NT2/D1 (cell line): Measurements from ENCODE around the gene CPXM2.

Experiments
- DNase-seq: peaks from one replicate; pipeline ENCODE4 v3.0.0-alpha.2; 2011; ENCODE audit warnings: low read depth, low spot score
- H3K27me3 ChIP-seq: 2 replicates; pipeline ENCODE4 v1.6.0; 2011; ENCODE audit warnings: mild to moderate bottlenecking; ENCODE audit not compliant: insufficient read length, insufficient read depth
- H3K36me3 ChIP-seq: 2 replicates; pipeline ENCODE4 v1.6.1; 2011; ENCODE audit warnings: mild to moderate bottlenecking, low read length, mixed read lengths; ENCODE audit not compliant: insufficient read depth, insufficient read length
- H3K4me1 ChIP-seq: 2 replicates; pipeline ENCODE4 v1.5.1; 2011; ENCODE audit not compliant: insufficient read depth, insufficient read length
- H3K4me3 ChIP-seq: 2 replicates; pipeline ENCODE4 v1.5.1; 2011; ENCODE audit warnings: low read depth; ENCODE audit not compliant: insufficient read length
- H3K9ac ChIP-seq: 2 replicates; pipeline ENCODE4 v1.6.0; 2011; ENCODE audit warnings: low read depth; ENCODE audit not compliant: insufficient read length
- H3K9me3 ChIP-seq: 2 replicates; pipeline ENCODE4 v1.5.1; 2011; ENCODE audit warnings: mild to moderate bottlenecking, low read length; ENCODE audit not compliant: insufficient read depth
- SUZ12 ChIP-seq: IDR thresholded peaks from 2 replicates; pipeline ENCODE4 v1.6.1; 2011; ENCODE audit not compliant: insufficient read length, insufficient read depth; ENCODE audit errors: extremely low read depth
- YY1 ChIP-seq: IDR thresholded peaks from 2 replicates; pipeline ENCODE4 v1.6.1; 2011; ENCODE audit not compliant: insufficient read length, insufficient read depth
- ZNF274 ChIP-seq: IDR thresholded peaks from 2 replicates; pipeline ENCODE4 v1.6.1; 2011; ENCODE audit warnings: mild to moderate bottlenecking, low read depth, low read length

CPXM2 gene

GRCh38 chr10:123786896-123787295 is 104.7 kb downstream of the CPXM2 start:
- Histone ChIP-seq H3K36me3 (peaks cover 3% of the 10 kb centered on the region), H3K4me3 (no peak overlapping the region), H3K9me3 (peaks cover 17% of the 10 kb centered on the region), H3K4me1 (peaks cover 10% of the 10 kb centered on the region), H3K27me3 (no peaks in the 10 kb centered on the region), H3K9ac (no peak overlapping the region)
- no peak for TF ChIP-seq SUZ12
- TF ChIP-seq YY1: no peak
- no peak for TF ChIP-seq ZNF274
- DNase-seq: no peak

GRCh38 chr10:123786306-123786705 is 105.3 kb downstream of the CPXM2 start:
- TF ChIP-seq YY1 (no peak), SUZ12 (no peak), ZNF274 (no peak)

GRCh38 chr10:123784646-123785045 is 107.0 kb downstream of the CPXM2 start:
- H3K9ac ChIP-seq: no peak overlapping the region
- H3K27me3 ChIP-seq: no peaks in the 10 kb centered on the region
- peaks cover 10% of the 10 kb centered on the region for H3K9me3 ChIP-seq
- no peaks in the 10 kb centered on the region for H3K36me3 ChIP-seq
- no peak overlapping the region for H3K4me3 ChIP-seq
- peaks cover 16% of the 10 kb centered on the region for H3K4me1 ChIP-seq
- TF ChIP-seq ZNF274: no peak
- TF ChIP-seq SUZ12: no peak
- no peak for TF ChIP-seq YY1
- no peak for DNase-seq

More at GRCh38 chr10:123786306-123786705, 105.3 kb downstream of the CPXM2 start:
- Histone ChIP-seq H3K4me3 (no peak overlapping the region), H3K9me3 (peaks cover 15% of the 10 kb centered on the region), H3K4me1 (peaks cover 14% of the 10 kb centered on the region), H3K27me3 (no peaks in the 10 kb centered on the region), H3K9ac (no peak overlapping the region), H3K36me3 (peaks cover 1% of the 10 kb centered on the region)
- DNase-seq: no peak

GRCh38 chr10:123784216-123784615 is 107.4 kb downstream of the CPXM2 start:
- Histone ChIP-seq H3K9me3 (peaks cover 6% of the 10 kb centered on the region), H3K4me3 (no peak overlapping the region), H3K4me1 (peaks cover 16% of the 10 kb centered on the region), H3K27me3 (no peaks in the 10 kb centered on the region), H3K36me3 (no peaks in the 10 kb centered on the region), H3K9ac (no peak overlapping the region)
- no peak for TF ChIP-seq YY1
- TF ChIP-seq ZNF274: no peak
- TF ChIP-seq SUZ12: no peak
- no peak for DNase-seq

GRCh38 chr10:123783296-123783695 is 108.3 kb downstream of the CPXM2 start:
- Histone ChIP-seq H3K4me1 (peaks cover 16% of the 10 kb centered on the region), H3K9me3 (no peaks in the 10 kb centered on the region), H3K4me3 (no peak overlapping the region), H3K9ac (no peak overlapping the region), H3K27me3 (no peaks in the 10 kb centered on the region), H3K36me3 (no peaks in the 10 kb centered on the region)
- TF ChIP-seq YY1 (no peak), SUZ12 (no peak)
- no peak for DNase-seq

- Histone ChIP-seq H3K27me3 (no peaks in the 10 kb centered on the region), H3K36me3 (no peaks in the 10 kb centered on the region), H3K4me3 (no peak overlapping the region), H3K9ac (no peak overlapping the region), H3K4me1 (peaks cover 16% of the 10 kb centered on the region), H3K9me3 (no peaks in the 10 kb centered on the region)
- TF ChIP-seq SUZ12: no peak
- TF ChIP-seq YY1: peak; percentile 38
- DNase-seq: no peak
These were observed 109.1 kb downstream of the CPXM2 start for GRCh38 chr10:123782549-123782948.

- TF ChIP-seq YY1 (no peak), ZNF274 (no peak), SUZ12 (no peak)
- Histone ChIP-seq H3K9me3 (no peaks in the 10 kb centered on the region), H3K4me1 (peaks cover 15% of the 10 kb centered on the region), H3K9ac (no peak overlapping the region), H3K27me3 (no peaks in the 10 kb centered on the region), H3K36me3 (no peaks in the 10 kb centered on the region), H3K4me3 (no peak overlapping the region)
- DNase-seq: no peak
These were observed 109.6 kb downstream of the CPXM2 start for GRCh38 chr10:123781956-123782500.
